AG04450 (cell line): Measurements from ENCODE around the gene EFNA5. TPM values are rescaled to one million over a fixed set of nuclear protein-coding genes. Genes with fewer than 3 reads are reported as not detected.

Experiments
- CTCF ChIA-PET: fragments of 300-600, 350-600 bp; formaldehyde crosslinking; extraction: SDS; loops from one replicate; lab custom pipeline; 2022; ENCODE audit warnings: antibody characterized with exemption, inconsistent platforms; lab: Charles Lee
- POLR2A ChIA-PET: fragments of 350-600 bp; formaldehyde crosslinking; extraction: SDS; loops from one replicate; lab custom pipeline; 2021; ENCODE audit warnings: antibody characterized with exemption, inconsistent platforms; lab: Yijun Ruan, JAX
- DNase-seq: peaks from one replicate; pipeline ENCODE4 v3.0.0-alpha.2; 2011; ENCODE audit warnings: low read depth, low spot score
- H3K27ac ChIP-seq: one replicate; pipeline ENCODE4 v1.5.1; 2012; ENCODE audit warnings: low read depth, low read length, control low read depth
- H3K27me3 ChIP-seq: one replicate; pipeline ENCODE4 v1.6.0; 2012; ENCODE audit warnings: low read length; ENCODE audit not compliant: control insufficient read depth, insufficient read depth
- H3K4me3 ChIP-seq: 2 replicates; pipeline ENCODE4 v1.5.1; 2011; ENCODE audit warnings: mild to moderate bottlenecking, low read depth, low read length, control low read depth
- H3K9me3 ChIP-seq: 2 replicates; pipeline ENCODE4 v1.5.1; 2012; ENCODE audit warnings: low read length; ENCODE audit not compliant: control insufficient read depth, insufficient read depth
- CTCF ChIP-seq: IDR thresholded peaks from 2 replicates; pipeline ENCODE4 v1.5.1; 2011; ENCODE audit warnings: low read depth, low read length, control low read depth, inconsistent platforms
- polyA plus RNA-seq: library from polyadenylated mRNA; depleted of rRNA; stranded (reverse); fragments of >200 nt; gene quantifications from 2 replicates; pipeline ENCODE4 v1.2.3, GENCODE V29; 2011

EFNA5 gene
- polyA plus RNA-seq, 1 experiment = 3.0 TPM

GRCh38 chr5:107373549-107374263, 297.0 kb downstream of the EFNA5 start:
- no peaks in the 10 kb centered on the region for H3K9me3 ChIP-seq
- TF ChIP-seq CTCF = no peak
- no peak for DNase-seq
- ChIA-PET CTCF (no interaction called here), POLR2A (no interaction called here)
- no peaks in the 10 kb centered on the region for H3K27me3 ChIP-seq
- no peak overlapping the region for H3K27ac ChIP-seq
- no peak overlapping the region for H3K4me3 ChIP-seq

- no peaks in the 10 kb centered on the region for H3K27me3 ChIP-seq
- ChIA-PET POLR2A (no interaction called here), CTCF (interaction anchor here (0.7 kb wide), 1 partner anchor 135 kb away, joined by 4 read pairs; no protein-coding TSS in a partner anchor)
- no peak overlapping the region for H3K27ac ChIP-seq
- no peaks in the 10 kb centered on the region for H3K9me3 ChIP-seq
- H3K4me3 ChIP-seq = no peak overlapping the region
- DNase-seq = no peak
- TF ChIP-seq CTCF = no peak
These were observed 297.9 kb downstream of the EFNA5 start for GRCh38 chr5:107372723-107373450.

GRCh38 chr5:107370396-107370968, 300.3 kb downstream of the EFNA5 start:
- Histone ChIP-seq H3K27me3 (no peaks in the 10 kb centered on the region), H3K27ac (no peak overlapping the region), H3K4me3 (no peak overlapping the region), H3K9me3 (no peaks in the 10 kb centered on the region)
- TF ChIP-seq CTCF = no peak
- no peak for DNase-seq
- CTCF ChIA-PET = no interaction called here
- POLR2A ChIA-PET = no interaction called here

- no peak overlapping the region for H3K4me3 ChIP-seq
- ChIA-PET POLR2A (no interaction called here), CTCF (no interaction called here)
- H3K27me3 ChIP-seq = no peaks in the 10 kb centered on the region
- no peak for TF ChIP-seq CTCF
- H3K27ac ChIP-seq = no peak overlapping the region
- no peak for DNase-seq
- no peaks in the 10 kb centered on the region for H3K9me3 ChIP-seq
These were observed 301.1 kb downstream of the EFNA5 start for GRCh38 chr5:107369622-107370021.

GRCh38 chr5:107368615-107369014, 302.1 kb downstream of the EFNA5 start:
- ChIA-PET CTCF (no interaction called here), POLR2A (no interaction called here)
- no peaks in the 10 kb centered on the region for H3K27me3 ChIP-seq
- no peak for DNase-seq
- H3K4me3 ChIP-seq = no peak overlapping the region
- H3K9me3 ChIP-seq = no peaks in the 10 kb centered on the region
- no peak for TF ChIP-seq CTCF
- H3K27ac ChIP-seq = no peak overlapping the region
